HG03460 (cell line): ENCODE results near the gene MDH2.
"Not testable (repeated sequence)": the region's sequence is repeated elsewhere in the genome, so short reads cannot be mapped to it uniquely, and the experiment has no call there.

Experiments
- ATAC-seq: cut with Tn5 transposase; IDR thresholded peaks from one replicate; pipeline ENCODE4 v1.9.1; 2021; ENCODE audit not compliant: unreplicated experiment

MDH2 gene

GRCh38 chr7:76047305-76047810 lies 548 bp upstream of the MDH2 start:
- ATAC-seq = no peak

GRCh38 chr7:76048668-76048988 lies 722 bp downstream of the MDH2 start:
- ATAC-seq = no peak

GRCh38 chr7:76049295-76049694 lies 1.4 kb downstream of the MDH2 start:
- no peak for ATAC-seq

GRCh38 chr7:76050545-76050944 lies 2.6 kb downstream of the MDH2 start:
- ATAC-seq = no peak

- no peak for ATAC-seq
Observed at GRCh38 chr7:76051840-76052239, 3.9 kb downstream of the MDH2 start.

- not testable (repeated sequence) for ATAC-seq
Observed at GRCh38 chr7:76052681-76053080, 4.8 kb downstream of the MDH2 start.

GRCh38 chr7:76053461-76053860 lies 5.6 kb downstream of the MDH2 start:
- no peak for ATAC-seq

GRCh38 chr7:76054123-76055120 lies 6.5 kb downstream of the MDH2 start:
- ATAC-seq = no peak

- no peak for ATAC-seq
Observed at GRCh38 chr7:76056241-76056640, 8.3 kb downstream of the MDH2 start.

- ATAC-seq = no peak
Observed at GRCh38 chr7:76057103-76057812, 9.4 kb downstream of the MDH2 start.

- no peak for ATAC-seq
Observed at GRCh38 chr7:76057813-76058145, 9.9 kb downstream of the MDH2 start.

GRCh38 chr7:76058745-76059144 lies 10.8 kb downstream of the MDH2 start:
- not testable (repeated sequence) for ATAC-seq

GRCh38 chr7:76060842-76061241 lies 12.9 kb downstream of the MDH2 start:
- no peak for ATAC-seq

- ATAC-seq = no peak
Observed at GRCh38 chr7:76062254-76062653, 14.3 kb downstream of the MDH2 start.

GRCh38 chr7:76063114-76063513 lies 15.2 kb downstream of the MDH2 start:
- ATAC-seq = no peak

- ATAC-seq = no peak
Observed at GRCh38 chr7:76063525-76063924, 15.6 kb downstream of the MDH2 start.

- no peak for ATAC-seq
Observed at GRCh38 chr7:76064208-76064970, 16.5 kb downstream of the MDH2 start.

- no peak for ATAC-seq
Observed at GRCh38 chr7:76065016-76065612, 17.2 kb downstream of the MDH2 start.

- ATAC-seq = no peak
Observed at GRCh38 chr7:76066716-76067503, 19.0 kb downstream of the MDH2 start.

GRCh38 chr7:76069238-76069638 lies 21.3 kb downstream of the MDH2 start:
- ATAC-seq = no peak
